ENCODE results near the gene SPIN4. TPM values are rescaled to one million over a fixed set of nuclear protein-coding genes. Genes with fewer than 3 reads are reported as not detected.
"Not testable (repeated sequence)": the region's sequence is repeated elsewhere in the genome, so short reads cannot be mapped to it uniquely, and the experiment has no call there.

SPIN4 gene
- 26.9 TPM for polyA plus RNA-seq (ENCODE audit: insufficient read length)
- long read RNA-seq, donor 1, full-length matches to known transcripts = 23 of 23 reads
- long read RNA-seq, donor 1, partial matches to known transcripts = 0 of 23 reads
- long read RNA-seq, donor 1, other reads (novel, unspliced or antisense) = 0 of 23 reads
- long read RNA-seq, donor 2, full-length matches to known transcripts = 22 of 22 reads
- long read RNA-seq, donor 2, partial matches to known transcripts = 0 of 22 reads
- long read RNA-seq, donor 2, other reads (novel, unspliced or antisense) = 0 of 22 reads
- long read RNA-seq, donor 3, full-length matches to known transcripts = 21 of 21 reads
- long read RNA-seq, donor 3, partial matches to known transcripts = 0 of 21 reads
- long read RNA-seq, donor 3, other reads (novel, unspliced or antisense) = 0 of 21 reads
- long read RNA-seq, donor 4, full-length matches to known transcripts = 4 of 4 reads
- long read RNA-seq, donor 4, partial matches to known transcripts = 0 of 4 reads
- long read RNA-seq, donor 4, other reads (novel, unspliced or antisense) = 0 of 4 reads
- long read RNA-seq, donor 5, full-length matches to known transcripts = 30 of 30 reads
- long read RNA-seq, donor 5, partial matches to known transcripts = 0 of 30 reads
- long read RNA-seq, donor 5, other reads (novel, unspliced or antisense) = 0 of 30 reads
- long read RNA-seq, donor 6, full-length matches to known transcripts = 26 of 26 reads
- long read RNA-seq, donor 6, partial matches to known transcripts = 0 of 26 reads
- long read RNA-seq, donor 6, other reads (novel, unspliced or antisense) = 0 of 26 reads
- long read RNA-seq, donor 7, full-length matches to known transcripts = 21 of 21 reads
- long read RNA-seq, donor 7, partial matches to known transcripts = 0 of 21 reads
- long read RNA-seq, donor 7, other reads (novel, unspliced or antisense) = 0 of 21 reads
- long read RNA-seq, donor 8, full-length matches to known transcripts = 19 of 19 reads
- long read RNA-seq, donor 8, partial matches to known transcripts = 0 of 19 reads
- long read RNA-seq, donor 8, other reads (novel, unspliced or antisense) = 0 of 19 reads

GRCh38 chrX:63350941-63351616 is at the start of gene SPIN4:
Gene SPIN4 (minus strand): TSS chrX:63351332. CDS start chrX:63350819, 513 bp downstream.
- peak; percentile 82 for DNase-seq

DNA sequence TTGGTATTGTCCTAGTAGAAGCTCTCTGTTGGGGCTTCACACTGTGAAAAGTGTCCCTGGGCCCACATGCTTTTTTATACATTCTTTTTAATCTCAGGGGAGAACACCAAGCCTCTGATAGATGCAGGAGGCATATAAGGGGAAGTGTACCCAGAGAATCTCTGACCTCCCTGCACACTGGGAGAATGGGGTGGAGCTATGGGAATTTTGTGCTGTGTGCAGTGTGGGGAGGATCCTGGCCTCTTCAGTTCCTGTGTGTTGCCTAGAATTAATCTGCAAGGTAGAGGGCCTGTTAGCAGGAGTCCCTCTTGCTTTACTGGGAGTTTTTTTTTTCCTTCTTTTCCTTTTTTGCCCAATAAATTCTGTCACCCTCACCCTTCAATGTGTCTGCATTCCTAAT is 49.2 kb upstream of the SPIN4 start:
- DNase-seq = no peak

GRCh38 chrX:63394872-63395271 is 43.7 kb upstream of the SPIN4 start:
- DNase-seq = no peak

DNA sequence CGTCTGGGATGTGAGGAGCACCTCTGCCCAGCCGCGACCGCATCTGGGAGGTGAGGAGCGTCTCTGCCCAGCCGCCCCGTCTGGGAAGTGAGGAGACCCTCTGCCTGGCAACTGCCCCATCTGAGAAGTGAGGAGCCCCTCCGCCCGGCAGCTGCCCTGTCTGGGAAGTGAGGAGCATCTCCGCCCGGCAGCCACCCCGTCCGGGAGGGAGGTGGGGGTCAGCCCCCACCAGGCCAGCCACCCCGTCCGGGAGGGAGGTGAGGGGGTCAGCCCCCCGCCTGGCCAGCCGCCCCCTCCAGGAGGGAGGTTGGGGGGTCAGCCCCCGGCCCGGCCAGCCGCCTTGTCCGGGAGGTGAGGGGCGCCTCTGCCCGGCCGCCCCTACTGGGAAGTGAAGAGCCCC is 42.0 kb upstream of the SPIN4 start:
- not testable (repeated sequence) for DNase-seq

GRCh38 chrX:63387411-63387810 is 36.3 kb upstream of the SPIN4 start:
- no peak for DNase-seq

DNA sequence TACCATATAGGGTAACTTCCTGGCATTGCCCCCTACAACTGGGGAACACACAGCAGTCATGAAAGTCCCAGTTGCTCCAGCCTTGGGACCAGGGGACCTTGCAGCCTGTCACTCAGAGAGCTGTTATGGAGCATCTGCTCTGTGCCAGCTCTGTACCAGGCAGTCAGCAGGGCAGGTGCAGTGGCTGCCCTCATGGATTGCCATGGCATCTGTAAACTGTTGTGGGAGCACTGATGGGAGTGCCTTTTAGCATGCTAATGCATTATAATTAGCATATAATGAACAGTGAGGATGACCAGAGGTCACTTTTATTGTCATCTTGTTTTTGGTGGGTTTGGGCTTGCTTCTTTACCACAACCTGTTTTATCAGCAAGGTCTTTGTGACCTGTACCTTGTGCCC is 33.1 kb upstream of the SPIN4 start:
- not testable (repeated sequence) for DNase-seq

DNA sequence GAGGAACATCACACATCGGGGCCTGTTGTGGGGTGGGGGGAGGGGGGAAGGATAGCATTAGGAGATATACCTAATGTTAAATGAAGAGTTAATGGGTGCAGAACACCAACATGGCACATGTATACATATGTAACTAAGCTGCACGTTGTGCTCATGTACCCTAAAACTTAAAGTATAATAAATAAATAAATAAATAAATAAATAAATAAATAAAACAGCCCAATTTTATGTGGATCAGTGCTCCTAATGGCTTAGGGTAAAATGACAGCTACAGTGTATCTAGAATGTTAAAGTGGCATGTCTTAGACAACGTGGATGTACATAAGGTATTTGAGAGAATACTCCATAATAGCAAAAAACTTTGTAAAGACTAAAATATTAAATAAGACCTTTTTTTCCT is 21.9 kb upstream of the SPIN4 start:
- not testable (repeated sequence) for DNase-seq

DNA sequence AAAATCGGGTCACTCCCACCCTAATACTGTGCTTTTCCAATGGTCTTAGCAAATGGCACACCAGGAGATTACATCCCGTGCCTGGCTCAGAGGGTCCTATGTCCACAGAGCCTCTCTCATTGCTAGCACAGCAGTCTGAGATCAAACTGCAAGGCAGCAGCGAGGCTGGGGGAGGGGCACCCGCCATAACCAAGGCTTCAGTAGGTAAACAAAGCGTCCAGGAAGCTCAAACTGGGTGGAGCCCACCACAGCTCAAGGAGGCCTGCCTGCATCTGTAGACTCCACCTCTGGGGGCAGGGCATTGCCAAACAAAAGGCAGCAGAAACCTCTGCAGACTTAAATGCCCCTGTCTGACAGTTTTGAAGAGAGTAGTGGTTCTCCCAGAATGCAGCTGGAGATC is 16.6 kb upstream of the SPIN4 start:
- not testable (repeated sequence) for DNase-seq

DNA sequence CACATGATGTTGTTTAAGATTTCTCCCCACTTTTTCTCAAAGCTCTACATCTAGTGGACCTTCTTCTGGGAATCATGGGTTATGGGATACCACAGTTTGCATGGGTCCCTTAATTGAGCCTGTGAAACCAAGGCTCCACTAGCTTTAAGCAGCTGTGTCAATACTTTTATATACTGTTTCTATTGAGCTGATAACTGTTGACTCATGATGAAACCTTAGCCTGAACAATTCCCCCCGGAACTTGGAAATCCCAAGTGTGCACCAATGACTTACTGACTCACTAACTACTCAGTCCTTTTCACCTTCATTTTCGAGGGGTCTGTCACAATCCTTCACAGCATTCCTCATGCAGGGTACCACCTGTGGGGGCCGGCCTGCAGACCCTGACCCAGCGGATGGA is 12.7 kb upstream of the SPIN4 start:
- no peak for DNase-seq

DNA sequence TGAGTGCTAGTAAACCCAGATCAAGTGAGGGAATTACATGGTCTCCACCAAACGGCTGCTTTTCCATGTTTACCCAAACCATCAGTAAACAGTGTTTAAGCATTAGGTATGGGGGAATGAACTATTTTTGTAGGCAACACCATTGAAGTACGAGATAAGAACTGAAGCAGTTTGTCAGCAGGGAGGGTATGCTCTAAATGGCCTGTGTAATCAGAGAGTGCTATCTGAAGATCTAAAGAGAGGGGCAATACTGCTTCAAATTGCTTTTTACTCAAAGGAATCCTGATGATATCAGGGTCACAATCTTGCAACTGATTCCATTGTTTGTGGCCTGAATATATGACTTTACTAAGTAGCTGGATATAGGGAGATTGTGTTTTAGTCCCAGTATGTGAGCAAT is 10.4 kb upstream of the SPIN4 start:
- no peak for DNase-seq

GRCh38 chrX:63354484-63354883 is 3.4 kb upstream of the SPIN4 start:
- no peak for DNase-seq

DNA sequence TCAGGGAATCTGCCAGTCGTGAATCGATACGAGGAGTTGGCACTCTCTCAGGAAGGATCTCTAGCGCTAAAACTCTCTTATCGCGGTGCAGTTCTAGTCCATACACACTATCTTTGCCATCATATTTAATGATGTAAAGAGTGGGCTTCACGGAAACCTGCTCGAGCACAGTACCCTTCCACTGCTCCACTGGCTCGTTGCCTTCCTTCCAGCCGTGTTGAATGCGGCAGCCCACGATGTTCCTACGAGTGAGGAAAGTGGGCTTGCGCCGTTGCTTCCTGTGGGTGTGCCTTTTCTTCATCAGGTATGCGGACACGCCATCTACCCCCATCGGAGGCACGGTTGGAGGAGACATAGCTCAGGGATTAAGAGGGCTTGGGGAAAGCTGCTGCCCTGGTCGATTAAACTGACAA is 661 bp downstream of the SPIN4 start:
- DNase-seq = peak; percentile 22

GRCh38 chrX:63349307-63349706 is 1.8 kb downstream of the SPIN4 start:
- DNase-seq = no peak

GRCh38 chrX:63330681-63331080 is 20.5 kb downstream of the SPIN4 start:
- DNase-seq = no peak

DNA sequence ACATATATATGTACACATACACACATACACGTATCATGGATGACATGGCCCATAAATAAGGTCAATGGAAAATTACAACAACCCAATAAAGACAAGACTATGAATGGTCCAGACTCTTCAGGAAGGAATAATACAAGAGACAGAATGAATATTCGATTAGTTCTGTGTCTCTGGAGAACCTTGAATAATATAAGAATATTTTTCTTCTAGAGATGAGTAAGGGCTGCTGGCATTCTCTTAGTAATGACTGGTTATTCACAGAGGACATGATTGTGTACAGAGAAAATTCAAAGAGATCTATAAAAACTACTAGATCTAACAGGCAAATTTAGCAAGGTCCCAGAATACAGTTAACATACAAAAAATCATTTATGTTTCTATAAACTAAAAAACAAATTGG is 23.3 kb downstream of the SPIN4 start:
- DNase-seq = no peak

DNA sequence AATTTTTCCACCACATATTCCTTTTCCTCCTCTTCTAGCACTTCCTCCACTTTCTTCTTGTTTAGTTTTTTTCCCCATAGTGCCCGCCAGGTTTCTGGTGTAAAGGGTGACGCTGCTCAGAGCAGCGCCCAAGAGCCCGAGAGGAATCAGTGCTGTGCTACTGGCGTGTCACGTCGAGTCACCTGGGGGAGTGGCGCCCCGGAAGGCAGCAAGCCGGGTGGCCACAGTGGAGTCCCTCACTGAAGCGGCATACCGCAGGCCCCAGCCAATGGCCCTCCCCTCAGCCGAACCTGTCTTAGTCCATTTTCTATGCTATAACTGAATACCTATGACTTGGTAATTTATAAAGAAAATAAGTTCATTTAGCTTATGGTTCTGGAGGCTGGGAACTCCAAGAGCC is 51.5 kb downstream of the SPIN4 start:
- no peak for DNase-seq

All from left kidney (tissue), 8 donors.